ENCODE data around the gene TMEM134.

DNA sequence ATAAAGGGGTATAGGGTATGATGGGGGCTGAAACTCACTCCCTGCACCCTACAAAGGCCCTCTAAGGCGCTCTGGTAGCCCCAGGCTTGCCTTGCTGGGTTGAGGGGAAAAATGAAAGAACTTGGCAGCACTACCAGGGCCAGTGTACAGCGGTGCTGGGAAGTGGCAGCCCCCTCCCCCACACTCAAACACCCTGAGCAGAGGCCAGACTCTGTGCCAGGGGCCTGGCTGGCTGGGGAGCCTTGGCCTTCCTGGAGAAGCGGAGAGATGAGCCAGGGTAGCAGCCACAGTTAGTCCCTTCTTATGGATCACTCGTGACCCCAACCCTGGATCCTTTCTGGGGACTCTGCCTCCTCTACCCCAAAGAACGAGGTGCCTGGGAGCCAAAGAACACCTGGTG is 2.7 kb downstream of the TMEM134 start:
- TF ChIP-seq, protein P1, sequence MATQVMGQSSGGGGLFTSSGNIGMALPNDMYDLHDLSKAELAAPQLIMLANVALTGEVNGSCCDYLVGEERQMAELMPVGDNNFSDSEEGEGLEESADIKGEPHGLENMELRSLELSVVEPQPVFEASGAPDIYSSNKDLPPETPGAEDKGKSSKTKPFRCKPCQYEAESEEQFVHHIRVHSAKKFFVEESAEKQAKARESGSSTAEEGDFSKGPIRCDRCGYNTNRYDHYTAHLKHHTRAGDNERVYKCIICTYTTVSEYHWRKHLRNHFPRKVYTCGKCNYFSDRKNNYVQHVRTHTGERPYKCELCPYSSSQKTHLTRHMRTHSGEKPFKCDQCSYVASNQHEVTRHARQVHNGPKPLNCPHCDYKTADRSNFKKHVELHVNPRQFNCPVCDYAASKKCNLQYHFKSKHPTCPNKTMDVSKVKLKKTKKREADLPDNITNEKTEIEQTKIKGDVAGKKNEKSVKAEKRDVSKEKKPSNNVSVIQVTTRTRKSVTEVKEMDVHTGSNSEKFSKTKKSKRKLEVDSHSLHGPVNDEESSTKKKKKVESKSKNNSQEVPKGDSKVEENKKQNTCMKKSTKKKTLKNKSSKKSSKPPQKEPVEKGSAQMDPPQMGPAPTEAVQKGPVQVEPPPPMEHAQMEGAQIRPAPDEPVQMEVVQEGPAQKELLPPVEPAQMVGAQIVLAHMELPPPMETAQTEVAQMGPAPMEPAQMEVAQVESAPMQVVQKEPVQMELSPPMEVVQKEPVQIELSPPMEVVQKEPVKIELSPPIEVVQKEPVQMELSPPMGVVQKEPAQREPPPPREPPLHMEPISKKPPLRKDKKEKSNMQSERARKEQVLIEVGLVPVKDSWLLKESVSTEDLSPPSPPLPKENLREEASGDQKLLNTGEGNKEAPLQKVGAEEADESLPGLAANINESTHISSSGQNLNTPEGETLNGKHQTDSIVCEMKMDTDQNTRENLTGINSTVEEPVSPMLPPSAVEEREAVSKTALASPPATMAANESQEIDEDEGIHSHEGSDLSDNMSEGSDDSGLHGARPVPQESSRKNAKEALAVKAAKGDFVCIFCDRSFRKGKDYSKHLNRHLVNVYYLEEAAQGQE (IDR thresholded peaks at IDR 0.05; ENCODE audit: borderline replicate concordance): no peak
- TF ChIP-seq, protein P1 (CRISPR knock-in tag; IDR thresholded peaks at IDR 0.05; ENCODE audit: low read depth): no peak
- TF ChIP-seq TAF7 (tag; IDR thresholded peaks at IDR 0.05): no peak
- TF ChIP-seq NFRKB (IDR thresholded peaks at IDR 0.05; ENCODE audit: low read depth): no peak
- TF ChIP-seq ATF7 (IDR thresholded peaks at IDR 0.05): no peak
- no peak for TF ChIP-seq DMBX1 (CRISPR knock-in tag; IDR thresholded peaks at IDR 0.05; ENCODE audit: borderline replicate concordance)
- TF ChIP-seq POLR2A (conservative IDR thresholded peaks at IDR 0.05): no peak

Data from K562 (cell line).